ENCODE data around the gene LRRC40. TPM values are rescaled to one million over a fixed set of nuclear protein-coding genes. Genes with fewer than 3 reads are reported as not detected.

Gene LRRC40
- total RNA-seq, 1 donor from 2014 or later: 28.7 TPM

DNA sequence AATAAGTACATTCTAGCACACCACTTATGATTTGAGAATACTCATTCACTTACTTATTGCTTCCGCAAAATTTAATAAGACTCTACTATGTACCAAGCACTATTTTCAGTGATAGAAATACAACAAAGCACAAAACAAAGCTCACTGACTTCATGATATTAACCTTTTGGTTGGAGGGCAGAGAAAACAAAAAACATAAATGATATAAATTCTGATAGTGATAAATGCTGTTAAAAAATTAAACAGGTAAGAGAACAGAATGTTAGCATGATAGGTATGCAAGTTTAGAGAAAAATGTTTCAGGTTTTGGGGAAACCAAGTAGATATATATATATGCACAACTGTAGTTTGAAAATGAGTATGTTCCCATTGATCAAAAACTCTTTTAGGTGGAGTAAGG lies 1.2 kb downstream of the LRRC40 start:
- H3K27me3 Mint-ChIP-seq: no peaks in the 10 kb centered on the region
- peaks cover 1% of the 10 kb centered on the region for H3K36me3 Mint-ChIP-seq (ENCODE audit: insufficient read depth)
- TF ChIP-seq, protein P1, sequence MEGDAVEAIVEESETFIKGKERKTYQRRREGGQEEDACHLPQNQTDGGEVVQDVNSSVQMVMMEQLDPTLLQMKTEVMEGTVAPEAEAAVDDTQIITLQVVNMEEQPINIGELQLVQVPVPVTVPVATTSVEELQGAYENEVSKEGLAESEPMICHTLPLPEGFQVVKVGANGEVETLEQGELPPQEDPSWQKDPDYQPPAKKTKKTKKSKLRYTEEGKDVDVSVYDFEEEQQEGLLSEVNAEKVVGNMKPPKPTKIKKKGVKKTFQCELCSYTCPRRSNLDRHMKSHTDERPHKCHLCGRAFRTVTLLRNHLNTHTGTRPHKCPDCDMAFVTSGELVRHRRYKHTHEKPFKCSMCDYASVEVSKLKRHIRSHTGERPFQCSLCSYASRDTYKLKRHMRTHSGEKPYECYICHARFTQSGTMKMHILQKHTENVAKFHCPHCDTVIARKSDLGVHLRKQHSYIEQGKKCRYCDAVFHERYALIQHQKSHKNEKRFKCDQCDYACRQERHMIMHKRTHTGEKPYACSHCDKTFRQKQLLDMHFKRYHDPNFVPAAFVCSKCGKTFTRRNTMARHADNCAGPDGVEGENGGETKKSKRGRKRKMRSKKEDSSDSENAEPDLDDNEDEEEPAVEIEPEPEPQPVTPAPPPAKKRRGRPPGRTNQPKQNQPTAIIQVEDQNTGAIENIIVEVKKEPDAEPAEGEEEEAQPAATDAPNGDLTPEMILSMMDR (IDR thresholded peaks at IDR 0.05; ENCODE audit: unreplicated experiment): no peak
- no peaks in the 10 kb centered on the region for H3K9me3 Mint-ChIP-seq (ENCODE audit: low read depth)
- no peak for DNase-seq (ENCODE audit: low spot score, unreplicated experiment)
- H3K4me1 Mint-ChIP-seq (ENCODE audit: low read depth): peaks cover 26% of the 10 kb centered on the region
- H3K27ac Mint-ChIP-seq: peak overlapping the region; percentile 99
- H3K4me3 Mint-ChIP-seq (ENCODE audit: low read depth): peak overlapping the region; percentile 97

DNA sequence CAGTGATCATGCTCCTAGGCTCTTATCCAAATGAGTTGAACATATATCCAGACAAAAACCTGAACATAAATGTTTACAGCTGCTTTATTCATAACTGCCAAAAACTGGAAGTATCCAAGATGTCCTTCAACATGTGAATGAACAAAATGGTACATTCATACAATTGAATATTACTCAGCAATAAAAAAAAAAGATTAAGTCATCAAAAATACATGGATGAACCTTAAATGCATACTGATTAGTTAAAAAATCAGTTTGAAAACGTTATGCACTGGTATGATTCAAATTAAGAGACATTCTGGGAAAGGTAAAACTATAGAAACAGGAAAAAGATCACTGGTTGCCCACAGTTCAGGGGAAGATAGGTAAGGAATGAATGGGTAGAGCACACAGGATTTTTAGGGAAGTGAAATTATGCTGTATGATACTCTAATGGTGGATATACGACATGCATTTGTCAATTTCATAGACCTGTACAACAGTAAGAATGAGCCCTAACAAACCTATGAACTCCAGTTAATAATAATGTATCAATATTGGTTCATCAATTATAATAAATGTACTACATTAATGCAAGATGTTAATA lies 3.1 kb downstream of the LRRC40 start:
- no peak overlapping the region for H3K4me3 Mint-ChIP-seq (ENCODE audit: low read depth)

DNA sequence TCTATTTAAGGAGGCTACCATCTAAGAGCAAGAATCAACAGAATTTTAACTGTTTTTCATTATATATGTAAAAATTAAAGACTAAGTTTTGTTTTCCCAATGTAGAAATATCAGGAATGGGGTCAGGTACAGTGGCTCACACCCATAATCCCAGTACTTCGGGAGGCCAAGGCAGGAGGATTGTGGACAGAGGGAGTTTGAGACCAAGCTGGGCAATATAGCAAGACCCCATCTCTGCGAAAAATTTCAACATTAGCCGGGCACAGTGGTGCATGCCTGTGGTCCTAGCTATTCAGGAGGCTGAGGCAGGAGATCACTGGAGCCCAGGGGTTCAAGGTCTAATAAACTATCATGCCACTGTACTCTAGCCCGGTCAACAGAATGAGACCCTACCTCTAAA lies 5.3 kb downstream of the LRRC40 start:
- peaks cover 12% of the 10 kb centered on the region for H3K4me1 Mint-ChIP-seq (ENCODE audit: low read depth)
- no peaks in the 10 kb centered on the region for H3K27me3 Mint-ChIP-seq
- TF ChIP-seq, protein P1 (IDR thresholded peaks at IDR 0.05; ENCODE audit: unreplicated experiment): no peak
- no peak overlapping the region for H3K27ac Mint-ChIP-seq
- no peak for DNase-seq (ENCODE audit: low spot score, unreplicated experiment)
- H3K4me3 Mint-ChIP-seq (ENCODE audit: low read depth): no peak overlapping the region
- H3K36me3 Mint-ChIP-seq (ENCODE audit: insufficient read depth): no peaks in the 10 kb centered on the region
- no peaks in the 10 kb centered on the region for H3K9me3 Mint-ChIP-seq (ENCODE audit: low read depth)

More for the DNA sequence above, 3.1 kb downstream of the LRRC40 start:
- H3K36me3 Mint-ChIP-seq (ENCODE audit: insufficient read depth): no peaks in the 10 kb centered on the region
- no peak overlapping the region for H3K27ac Mint-ChIP-seq
- no peaks in the 10 kb centered on the region for H3K27me3 Mint-ChIP-seq
- H3K9me3 Mint-ChIP-seq (ENCODE audit: low read depth): no peaks in the 10 kb centered on the region
- H3K4me1 Mint-ChIP-seq (ENCODE audit: low read depth): peaks cover 19% of the 10 kb centered on the region
- TF ChIP-seq, protein P1 (IDR thresholded peaks at IDR 0.05; ENCODE audit: unreplicated experiment): no peak
- no peak for DNase-seq (ENCODE audit: low spot score, unreplicated experiment)

DNA sequence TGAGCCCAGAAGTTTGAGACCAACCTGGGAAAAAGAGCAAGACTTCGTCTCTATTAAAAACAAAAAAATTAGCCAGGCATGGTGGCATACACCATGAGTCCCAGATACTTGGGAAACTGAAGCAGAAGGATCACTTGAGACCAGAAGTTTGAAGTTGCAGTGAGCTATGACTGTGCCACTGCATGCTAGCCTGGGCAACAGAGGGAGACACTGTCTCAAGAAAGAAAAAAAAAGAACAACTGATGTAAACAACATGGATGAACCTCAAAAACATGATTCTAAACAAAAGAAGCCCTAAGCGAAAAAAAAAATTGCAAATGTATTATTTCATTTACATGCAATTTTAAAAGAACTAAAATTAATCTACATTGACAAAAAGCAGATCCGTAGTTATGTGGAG lies 9.0 kb downstream of the LRRC40 start:
- H3K27ac Mint-ChIP-seq: no peak overlapping the region

DNA sequence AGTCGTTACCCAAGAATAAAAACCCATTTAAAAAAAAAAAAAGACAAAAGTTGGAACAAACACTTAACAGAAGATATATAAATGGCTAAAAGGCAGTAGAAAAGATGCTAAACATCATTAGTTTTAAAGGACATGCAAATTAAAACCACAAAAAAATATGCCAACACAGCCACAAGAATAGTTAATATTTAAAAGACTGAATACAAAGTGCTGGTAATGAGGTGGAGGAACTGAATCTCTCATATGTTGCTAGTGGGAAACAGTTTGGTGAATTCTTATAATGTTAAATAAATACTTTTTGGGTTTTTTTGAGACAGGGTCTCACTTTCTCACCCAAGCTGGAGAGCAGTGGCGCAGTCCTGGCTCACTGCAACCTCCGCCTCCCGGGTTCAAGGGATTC lies 10.0 kb downstream of the LRRC40 start:
- Mint-ChIP-seq H3K9me3 (ENCODE audit: low read depth) (peaks cover 7% of the 10 kb centered on the region), H3K27ac (no peak overlapping the region), H3K4me1 (ENCODE audit: low read depth) (no peaks in the 10 kb centered on the region), H3K27me3 (no peaks in the 10 kb centered on the region), H3K4me3 (ENCODE audit: low read depth) (no peak overlapping the region), H3K36me3 (ENCODE audit: insufficient read depth) (peaks cover 6% of the 10 kb centered on the region)
- no peak for DNase-seq (ENCODE audit: low spot score, unreplicated experiment)
- TF ChIP-seq, protein P1 (IDR thresholded peaks at IDR 0.05; ENCODE audit: unreplicated experiment): no peak

More for the DNA sequence above, 9.0 kb downstream of the LRRC40 start:
- H3K27me3 Mint-ChIP-seq: no peaks in the 10 kb centered on the region
- peaks cover 6% of the 10 kb centered on the region for H3K36me3 Mint-ChIP-seq (ENCODE audit: insufficient read depth)
- DNase-seq (ENCODE audit: low spot score, unreplicated experiment): no peak
- H3K4me3 Mint-ChIP-seq (ENCODE audit: low read depth): no peak overlapping the region
- TF ChIP-seq, protein P1 (IDR thresholded peaks at IDR 0.05; ENCODE audit: unreplicated experiment): no peak
- H3K4me1 Mint-ChIP-seq (ENCODE audit: low read depth): no peaks in the 10 kb centered on the region
- peaks cover 7% of the 10 kb centered on the region for H3K9me3 Mint-ChIP-seq (ENCODE audit: low read depth)

Data from progenitor cell of endocrine pancreas (in vitro differentiated cells).